IMR-90 (cell line): ENCODE results near the gene CCDC60. TPM values are rescaled to one million over a fixed set of nuclear protein-coding genes. Genes with fewer than 3 reads are reported as not detected.

ENCODE experiments used
- ATAC-seq: fragments of 200-7000 bp; cut with Tn5 transposase; 2 replicates; pipeline ENCODE4 v1.9.1; 2020; ENCODE audit warnings: low read depth, mild to moderate bottlenecking, moderate library complexity
- BruUV-seq: library from RNA; stranded (reverse); fragments of 400-500 nt; replicated peaks from 2 replicates; lab custom pipeline; 2021; lab: Mats Ljungman, UMichigan
- CTCF ChIA-PET: fragments of 300-600 bp; formaldehyde crosslinking; extraction: SDS; loops from one replicate; lab custom pipeline; 2021; ENCODE audit warnings: antibody characterized with exemption; lab: Yijun Ruan, JAX
- POLR2A ChIA-PET: fragments of 300-600 bp; sonication (Branson Sonifier 250); formaldehyde crosslinking; loops from one replicate; lab custom pipeline; 2022; ENCODE audit warnings: antibody characterized with exemption; ENCODE audit not compliant: unreplicated experiment; lab: Charles Lee
- DNase-seq: peaks from one replicate; pipeline ENCODE4 v3.0.0; 2013
- H2AFZ ChIP-seq: replicated peaks from 2 replicates; pipeline ENCODE3; 2013; ENCODE audit warnings: low read length, mild to moderate bottlenecking; ENCODE audit not compliant: poor library complexity
- H2AK5ac ChIP-seq: 2 replicates; pipeline ENCODE4 v1.6.1; 2013; ENCODE audit warnings: low read depth, low read length, inconsistent platforms
- H2AK9ac ChIP-seq: replicated peaks from 2 replicates; pipeline ENCODE3; 2013; ENCODE audit warnings: mild to moderate bottlenecking, low read depth, low read length, moderate library complexity; ENCODE audit not compliant: poor library complexity
- H2BK120ac ChIP-seq: 2 replicates; pipeline ENCODE4 v1.6.1; 2013; ENCODE audit warnings: low read depth, low read length, inconsistent platforms
- H2BK15ac ChIP-seq: 3 replicates; pipeline ENCODE4 v1.6.1; 2013; ENCODE audit warnings: low read depth, low read length, inconsistent platforms
- H2BK20ac ChIP-seq: 2 replicates; pipeline ENCODE4 v1.6.1; 2013; ENCODE audit warnings: low read depth, mild to moderate bottlenecking, inconsistent platforms, low read length, moderate library complexity
- H2BK5ac ChIP-seq: 2 replicates; pipeline ENCODE4 v1.6.1; 2013; ENCODE audit warnings: mild to moderate bottlenecking, low read depth, low read length, inconsistent platforms; ENCODE audit not compliant: poor library complexity, severe bottlenecking
- H3K14ac ChIP-seq: replicated peaks from 2 replicates; pipeline ENCODE4 v1.6.1; 2013; ENCODE audit warnings: low read depth, low read length, inconsistent platforms
- H3K18ac ChIP-seq: 2 replicates; pipeline ENCODE4 v1.6.1; 2013; ENCODE audit warnings: low read depth, low read length, control low read depth
- H3K23ac ChIP-seq: 2 replicates; pipeline ENCODE4 v1.6.1; 2013; ENCODE audit warnings: low read depth, low read length, inconsistent platforms
- H3K27ac ChIP-seq: 2 replicates; pipeline ENCODE4 v1.5.1; 2013; ENCODE audit warnings: mild to moderate bottlenecking, control low read depth, low read length; ENCODE audit not compliant: insufficient read depth
- H3K27me3 ChIP-seq: 2 replicates; pipeline ENCODE4 v1.6.1; 2013; ENCODE audit warnings: low read length; ENCODE audit not compliant: control insufficient read depth, insufficient read depth
- H3K36me3 ChIP-seq: 2 replicates; pipeline ENCODE4 v1.6.1; 2013; ENCODE audit warnings: low read length, mixed read lengths; ENCODE audit not compliant: control insufficient read depth, insufficient read depth
- H3K4ac ChIP-seq: 2 replicates; pipeline ENCODE4 v1.6.1; 2013; ENCODE audit warnings: low read depth, low read length, inconsistent platforms
- H3K4me1 ChIP-seq: 2 replicates; pipeline ENCODE4 v1.6.1; 2013; ENCODE audit warnings: low read length, mixed read lengths; ENCODE audit not compliant: control insufficient read depth, insufficient read depth
- H3K4me2 ChIP-seq: 2 replicates; pipeline ENCODE4 v1.6.1; 2013; ENCODE audit warnings: low read depth, mild to moderate bottlenecking, control low read depth, low read length, moderate library complexity
- H3K4me3 ChIP-seq: 2 replicates; pipeline ENCODE4 v1.5.1; 2013; ENCODE audit warnings: low read depth, mild to moderate bottlenecking, control low read depth, low read length, moderate library complexity; ENCODE audit not compliant: insufficient read depth
- H3K56ac ChIP-seq: 2 replicates; pipeline ENCODE4 v1.6.1; 2013; ENCODE audit warnings: low read length, inconsistent platforms; ENCODE audit not compliant: insufficient read depth; ENCODE audit errors: extremely low read depth
- H3K79me1 ChIP-seq, 2 experiments: 2 replicates each; pipeline ENCODE4 v1.6.1; 2013; ENCODE audit warnings: low read length in 2 of 2, inconsistent platforms in 1 of 2, low read depth in 1 of 2
- H3K9ac ChIP-seq: 2 replicates; pipeline ENCODE4 v1.6.1; 2013; ENCODE audit warnings: low read depth, low read length, control low read depth
- H3K9me1 ChIP-seq: 2 replicates; pipeline ENCODE4 v1.6.1; 2013; ENCODE audit warnings: low read length, inconsistent platforms; ENCODE audit not compliant: insufficient read depth
- H3K9me3 ChIP-seq: 2 replicates; pipeline ENCODE4 v1.6.1; 2013; ENCODE audit warnings: low read length; ENCODE audit not compliant: control insufficient read depth, insufficient read depth
- H4K20me1 ChIP-seq: 2 replicates; pipeline ENCODE4 v1.6.1; 2013; ENCODE audit warnings: low read length, inconsistent platforms; ENCODE audit not compliant: insufficient read depth
- H4K5ac ChIP-seq: 2 replicates; pipeline ENCODE4 v1.6.1; 2013; ENCODE audit warnings: mild to moderate bottlenecking, low read depth, low read length, control low read depth
- H4K8ac ChIP-seq, 2 experiments: 2 replicates each; pipeline ENCODE4 v1.6.1; 2013; ENCODE audit warnings: low read depth in 2 of 2, low read length in 2 of 2, control low read depth in 1 of 2, inconsistent platforms in 1 of 2
- H4K91ac ChIP-seq: 2 replicates; pipeline ENCODE4 v1.6.1; 2013; ENCODE audit warnings: low read depth, low read length, inconsistent platforms; ENCODE audit not compliant: insufficient read depth
- FOS ChIP-seq: fragments of 150-350 bp; IDR thresholded peaks from 2 replicates; pipeline ENCODE4 v1.6.1; 2016; ENCODE audit warnings: low read depth, low read length
- MXI1 ChIP-seq: IDR thresholded peaks from 2 replicates; pipeline ENCODE4 v1.6.1; 2012; ENCODE audit warnings: low read depth, mild to moderate bottlenecking, low read length, moderate library complexity, borderline replicate concordance
- SMC3 ChIP-seq: fragments of 150-350 bp; IDR thresholded peaks from 2 replicates; pipeline ENCODE4 v1.6.1; 2016; ENCODE audit warnings: low read depth, mild to moderate bottlenecking, antibody characterized with exemption, low read length, moderate library complexity
- USF2 ChIP-seq: fragments of 150-350 bp; IDR thresholded peaks from 2 replicates; pipeline ENCODE4 v1.6.1; 2017; ENCODE audit warnings: mild to moderate bottlenecking, antibody characterized with exemption, low read length, low read depth
- WGBS, 2 experiments: methylation state at CpG; one replicate each; pipeline versions ENCODE4 v1.1.5 to v1.1.7; 2013; ENCODE audit warnings: missing lambda C conversion rate in 2 of 2; ENCODE audit not compliant: insufficient read length in 1 of 2; ENCODE audit errors: extremely low coverage in 2 of 2; 5-methylcytosine and 5-hydroxymethylcytosine counted together
- dilution Hi-C: fragments of 300-500 bp; cut with HindIII; formaldehyde crosslinking; loops from one replicate; pipeline ENCODE4 v1.14.3; 2018; ENCODE audit warnings: low sequenced_read_pairs; ENCODE audit not compliant: unreplicated experiment
- in situ Hi-C: fragments of 300-500 bp; cut with MboI; formaldehyde crosslinking; loops from 3 replicates; pipeline ENCODE4 v1.14.3; 2019; ENCODE audit warnings: low sequenced_read_pairs, inconsistent platforms, mixed read lengths
- intact Hi-C: fragments of 100-400 bp; cut with micrococcal nuclease; formaldehyde crosslinking; loops from 2 replicates; pipeline ENCODE4 v1.10.0; 2022
- polyA plus RNA-seq, 3 experiments: library from polyadenylated mRNA; depleted of rRNA; stranded (reverse); fragments of >200 nt; gene quantifications; 2 replicates each; pipeline ENCODE4 v1.2.3, GENCODE V29; 2012; ENCODE audit warnings: low replicate concordance in 1 of 3
- total RNA-seq: library from RNA; depleted of rRNA; stranded (reverse); fragments of >200 nt; gene quantifications from 2 replicates; pipeline ENCODE4 v1.2.3, GENCODE V29; 2012

The CCDC60 gene
- total and polyA plus RNA-seq, 2 of the 4 experiments (the other 2 are of a cell fraction): not detected

GRCh38 chr12:119556854-119557253 is 222.3 kb downstream of the CCDC60 start:
- no TSS peak for BruUV-seq
- ChIA-PET CTCF (no interaction called here), POLR2A (no interaction called here)
- Histone ChIP-seq H3K36me3 (no peaks in the 10 kb centered on the region), H4K91ac (no peak overlapping the region), H3K27me3 (no peaks in the 10 kb centered on the region), H3K4ac (no peak overlapping the region), H3K4me3 (no peak overlapping the region), H2BK120ac (no peak overlapping the region), H4K5ac (no peak overlapping the region), H3K18ac (no peak overlapping the region), H2AK5ac (no peak overlapping the region), H3K4me2 (no peak overlapping the region), H3K56ac (no peak overlapping the region), H3K14ac (no peak overlapping the region), H4K20me1 (no peaks in the 10 kb centered on the region), H4K8ac (no peak overlapping the region), H3K23ac (no peak overlapping the region), H3K9me3 (peaks cover 5% of the 10 kb centered on the region; the same call in 1 of the 2 replicates), H2BK15ac (no peak overlapping the region), H3K9me1 (no peaks in the 10 kb centered on the region), H2BK5ac (no peak overlapping the region), H3K79me1 (no peaks in the 10 kb centered on the region), H3K9ac (no peak overlapping the region), H2AK9ac (no peak overlapping the region), H3K27ac (no peak overlapping the region), H2AFZ (no peak overlapping the region), H2BK20ac (no peak overlapping the region), H3K4me1 (no peaks in the 10 kb centered on the region)
- dilution Hi-C loops (no loop called here), in situ Hi-C loops (no loop called here), intact Hi-C loops (no loop called here)
- TF ChIP-seq USF2 (no peak), MXI1 (no peak), FOS (no peak), SMC3 (no peak)
- DNase-seq (no peak), ATAC-seq (no peak)
- WGBS, 2 experiments: no CpG with 5 or more reads among the region's 1 CpG
